NT2/D1 (cell line): Measurements from ENCODE around the gene DCLK2.

Experiments
- DNase-seq: peaks from one replicate; pipeline ENCODE4 v3.0.0-alpha.2; 2011; ENCODE audit warnings: low read depth, low spot score
- H3K27me3 ChIP-seq: 2 replicates; pipeline ENCODE4 v1.6.0; 2011; ENCODE audit warnings: mild to moderate bottlenecking; ENCODE audit not compliant: insufficient read length, insufficient read depth
- H3K36me3 ChIP-seq: 2 replicates; pipeline ENCODE4 v1.6.1; 2011; ENCODE audit warnings: mild to moderate bottlenecking, low read length, mixed read lengths; ENCODE audit not compliant: insufficient read depth, insufficient read length
- H3K4me1 ChIP-seq: 2 replicates; pipeline ENCODE4 v1.5.1; 2011; ENCODE audit not compliant: insufficient read depth, insufficient read length
- H3K4me3 ChIP-seq: 2 replicates; pipeline ENCODE4 v1.5.1; 2011; ENCODE audit warnings: low read depth; ENCODE audit not compliant: insufficient read length
- H3K9ac ChIP-seq: 2 replicates; pipeline ENCODE4 v1.6.0; 2011; ENCODE audit warnings: low read depth; ENCODE audit not compliant: insufficient read length
- H3K9me3 ChIP-seq: 2 replicates; pipeline ENCODE4 v1.5.1; 2011; ENCODE audit warnings: mild to moderate bottlenecking, low read length; ENCODE audit not compliant: insufficient read depth
- SUZ12 ChIP-seq: IDR thresholded peaks from 2 replicates; pipeline ENCODE4 v1.6.1; 2011; ENCODE audit not compliant: insufficient read length, insufficient read depth; ENCODE audit errors: extremely low read depth
- YY1 ChIP-seq: IDR thresholded peaks from 2 replicates; pipeline ENCODE4 v1.6.1; 2011; ENCODE audit not compliant: insufficient read length, insufficient read depth
- ZNF274 ChIP-seq: IDR thresholded peaks from 2 replicates; pipeline ENCODE4 v1.6.1; 2011; ENCODE audit warnings: mild to moderate bottlenecking, low read depth, low read length

The DCLK2 gene

GRCh38 chr4:150044517-150044916 is 33.7 kb upstream of the DCLK2 start:
- TF ChIP-seq SUZ12: no peak
- TF ChIP-seq YY1: no peak
- no peak for TF ChIP-seq ZNF274
- Histone ChIP-seq H3K4me1 (no peaks in the 10 kb centered on the region), H3K9ac (no peak overlapping the region), H3K9me3 (no peaks in the 10 kb centered on the region), H3K27me3 (no peaks in the 10 kb centered on the region), H3K4me3 (no peak overlapping the region), H3K36me3 (no peaks in the 10 kb centered on the region)
- DNase-seq: no peak

GRCh38 chr4:150045410-150045809 is 32.8 kb upstream of the DCLK2 start:
- H3K9me3 ChIP-seq: no peaks in the 10 kb centered on the region
- DNase-seq: no peak
- no peak for TF ChIP-seq YY1
- TF ChIP-seq ZNF274: no peak
- no peak for TF ChIP-seq SUZ12

DNA sequence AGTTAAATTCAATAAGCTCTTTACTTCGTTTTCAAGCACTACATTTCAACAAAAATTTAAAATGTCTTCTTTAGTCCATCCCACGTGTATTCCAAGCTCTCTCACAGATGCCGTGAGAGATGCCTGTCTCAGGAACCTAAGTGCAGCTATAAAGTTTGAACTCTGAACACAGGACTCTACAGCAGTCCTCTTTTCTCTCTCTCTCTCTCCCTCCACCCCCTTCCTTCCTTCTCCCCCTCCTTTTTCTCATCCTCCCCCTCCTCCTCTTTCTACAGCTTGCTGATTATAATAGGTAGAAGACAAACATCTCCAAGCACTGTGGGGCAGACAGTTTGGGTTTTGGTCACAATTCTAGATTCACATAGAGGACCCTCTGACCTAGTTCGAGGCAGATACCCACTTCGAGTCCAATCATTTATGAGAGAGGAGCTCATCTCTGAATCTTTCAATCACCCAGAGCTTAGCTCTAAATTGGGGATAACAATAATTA is 31.5 kb upstream of the DCLK2 start:
- Histone ChIP-seq H3K36me3 (no peaks in the 10 kb centered on the region), H3K4me1 (no peaks in the 10 kb centered on the region), H3K9ac (no peak overlapping the region), H3K27me3 (no peaks in the 10 kb centered on the region), H3K9me3 (no peaks in the 10 kb centered on the region), H3K4me3 (no peak overlapping the region)
- no peak for DNase-seq
- TF ChIP-seq ZNF274: no peak
- no peak for TF ChIP-seq SUZ12
- TF ChIP-seq YY1: no peak

More at GRCh38 chr4:150045410-150045809, 32.8 kb upstream of the DCLK2 start:
- Histone ChIP-seq H3K9ac (no peak overlapping the region), H3K27me3 (no peaks in the 10 kb centered on the region), H3K4me3 (no peak overlapping the region), H3K36me3 (no peaks in the 10 kb centered on the region), H3K4me1 (no peaks in the 10 kb centered on the region)

DNA sequence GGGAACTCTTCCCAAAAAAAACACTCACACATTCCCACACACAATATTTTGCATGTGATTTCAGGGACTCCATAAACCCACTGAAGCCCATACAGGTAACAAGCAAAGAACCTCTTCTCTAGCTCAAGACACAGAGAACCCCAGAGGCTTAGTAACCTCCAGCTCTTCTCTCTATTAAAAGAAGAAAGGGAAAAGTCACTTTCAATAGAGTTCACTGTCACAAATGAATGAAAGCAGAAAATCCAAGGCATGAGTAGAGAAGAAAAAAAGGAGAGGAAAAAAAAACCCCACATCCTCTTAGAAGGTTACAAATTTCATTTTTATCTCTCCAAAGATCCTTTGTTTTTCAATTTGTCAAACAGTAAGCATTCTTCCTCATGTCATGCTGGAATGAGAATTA is 30.7 kb upstream of the DCLK2 start:
- TF ChIP-seq YY1 (no peak), SUZ12 (no peak), ZNF274 (no peak)
- H3K9me3 ChIP-seq: no peaks in the 10 kb centered on the region
- no peak for DNase-seq
- H3K27me3 ChIP-seq: no peaks in the 10 kb centered on the region
- H3K36me3 ChIP-seq: no peaks in the 10 kb centered on the region
- H3K9ac ChIP-seq: no peak overlapping the region
- no peaks in the 10 kb centered on the region for H3K4me1 ChIP-seq
- H3K4me3 ChIP-seq: no peak overlapping the region

GRCh38 chr4:150049682-150050081 is 28.6 kb upstream of the DCLK2 start:
- TF ChIP-seq YY1 (no peak), SUZ12 (no peak), ZNF274 (no peak)
- Histone ChIP-seq H3K4me3 (no peak overlapping the region), H3K27me3 (no peaks in the 10 kb centered on the region), H3K36me3 (no peaks in the 10 kb centered on the region), H3K4me1 (no peaks in the 10 kb centered on the region), H3K9ac (no peak overlapping the region), H3K9me3 (0 out of 2 replicates have a peak, but pooled peaks cover under 1% of the 10 kb centered on the region)
- DNase-seq: no peak

DNA sequence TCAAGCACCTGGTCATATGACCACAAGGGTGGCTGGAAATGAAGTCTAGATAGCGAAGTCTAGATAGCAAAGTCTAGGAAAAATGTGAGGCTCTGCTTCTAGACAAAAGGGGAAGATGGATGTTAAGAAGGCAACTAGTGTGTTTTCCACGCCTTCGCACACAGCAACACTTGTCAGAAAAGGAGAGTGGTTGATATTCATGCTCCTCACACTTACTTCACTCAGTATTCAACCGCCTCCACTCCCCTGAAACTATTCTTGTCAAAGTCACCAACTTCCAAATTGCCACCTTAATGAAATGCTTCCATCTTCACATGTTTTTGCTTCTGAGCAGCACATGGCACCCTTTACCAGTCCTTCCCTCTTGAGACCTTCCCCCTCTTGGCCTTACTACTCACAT is 27.7 kb upstream of the DCLK2 start:
- DNase-seq: no peak
- TF ChIP-seq YY1 (no peak), ZNF274 (no peak), SUZ12 (no peak)
- H3K4me1 ChIP-seq: no peaks in the 10 kb centered on the region
- no peak overlapping the region for H3K4me3 ChIP-seq
- peaks cover 9% of the 10 kb centered on the region; the same call in 1 of the 2 replicates for H3K9me3 ChIP-seq
- no peaks in the 10 kb centered on the region for H3K27me3 ChIP-seq
- H3K36me3 ChIP-seq: no peaks in the 10 kb centered on the region
- no peak overlapping the region for H3K9ac ChIP-seq

- H3K4me1 ChIP-seq: no peaks in the 10 kb centered on the region
- no peaks in the 10 kb centered on the region for H3K27me3 ChIP-seq
- no peak overlapping the region for H3K9ac ChIP-seq
- TF ChIP-seq SUZ12: no peak
- H3K9me3 ChIP-seq: peaks cover 15% of the 10 kb centered on the region
- H3K4me3 ChIP-seq: no peak overlapping the region
- DNase-seq: no peak
- no peaks in the 10 kb centered on the region for H3K36me3 ChIP-seq
These were observed 27.1 kb upstream of the DCLK2 start for GRCh38 chr4:150051111-150051510.
